NCI-H2029 treated with DMSO at 0.1 percent for 48 hours (cell line): ENCODE results near the gene INTS1.

Experiments used
- DNase-seq: peaks from one replicate; lab custom pipeline; 2025; lab: John Stamatoyannopoulos, UW

INTS1 gene

GRCh38 chr7:1432411-1433082 lies 71.6 kb downstream of the INTS1 start:
- DNase-seq = peak; percentile 27

GRCh38 chr7:1431634-1432380 lies 72.4 kb downstream of the INTS1 start:
- DNase-seq = no peak

- DNase-seq = no peak
Measured at GRCh38 chr7:1431226-1431625, 73.0 kb downstream of the INTS1 start.

DNA sequence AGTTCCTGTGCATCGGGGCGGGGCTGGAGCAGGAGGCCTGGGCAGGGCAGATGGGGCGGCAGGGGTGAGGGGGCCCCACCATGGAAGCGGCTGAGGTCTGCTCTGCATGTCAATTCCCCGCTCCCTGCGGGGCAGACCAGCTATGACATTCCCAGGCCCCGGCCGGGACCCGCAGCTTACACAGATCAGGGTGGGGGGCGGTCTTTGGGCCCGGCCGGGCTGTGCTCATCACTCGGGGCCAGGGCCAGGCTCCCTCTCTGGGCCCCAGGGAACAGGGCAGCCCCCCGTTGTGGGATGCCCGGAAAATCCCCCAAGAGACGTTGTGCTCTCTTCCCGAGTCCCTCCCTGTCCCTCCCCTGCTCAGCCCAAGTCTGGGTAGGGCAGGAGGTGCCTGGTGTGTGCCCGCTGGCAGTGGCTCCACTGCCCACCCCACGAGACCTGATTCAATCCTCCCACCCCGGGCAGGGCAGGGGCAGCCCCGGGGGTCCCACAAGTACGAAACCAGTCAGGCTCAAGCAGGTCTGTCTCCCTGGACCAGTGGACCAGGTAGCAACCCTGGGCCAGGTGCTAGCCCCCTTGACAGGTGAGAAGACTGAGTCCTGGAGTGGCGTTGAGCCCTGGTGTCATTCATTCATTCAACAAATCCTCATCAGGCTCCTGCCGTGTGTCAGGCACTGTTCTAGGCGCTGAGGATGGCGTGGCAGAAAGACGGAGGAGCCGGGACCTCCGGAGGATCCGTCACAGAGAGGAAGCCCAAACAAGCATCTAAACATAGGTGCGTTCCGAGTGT lies 73.9 kb downstream of the INTS1 start:
- DNase-seq = no peak

DNA sequence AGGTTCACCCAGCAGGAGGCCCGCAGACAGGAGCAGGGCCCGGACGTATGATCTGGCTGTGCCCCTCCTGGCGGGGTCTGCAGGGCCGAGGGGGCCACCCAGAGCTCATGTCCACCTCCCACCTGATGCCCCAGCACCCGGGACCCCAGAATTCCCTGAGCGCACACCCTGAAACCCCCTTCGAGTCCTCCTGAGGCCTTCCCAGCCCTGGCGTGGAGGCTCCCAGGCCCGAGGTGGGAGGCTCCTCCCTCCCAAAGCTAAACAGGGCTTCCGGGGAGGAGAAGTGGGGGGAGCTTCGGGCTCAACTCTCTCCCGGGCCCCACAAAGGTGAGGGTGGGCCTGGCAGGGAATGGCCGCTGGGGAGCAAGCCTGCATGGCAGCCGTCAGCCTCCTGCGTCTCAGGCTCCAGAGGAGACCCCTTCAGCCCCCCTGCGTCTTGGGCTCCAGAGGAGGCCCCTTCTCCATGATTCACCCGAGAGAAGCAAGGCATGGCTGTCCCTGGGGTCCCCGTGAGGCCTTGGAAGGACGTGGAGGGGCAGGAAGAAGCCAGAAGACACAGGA lies 75.2 kb downstream of the INTS1 start:
- no peak for DNase-seq

GRCh38 chr7:1427064-1427657 lies 77.0 kb downstream of the INTS1 start:
- no peak for DNase-seq

DNA sequence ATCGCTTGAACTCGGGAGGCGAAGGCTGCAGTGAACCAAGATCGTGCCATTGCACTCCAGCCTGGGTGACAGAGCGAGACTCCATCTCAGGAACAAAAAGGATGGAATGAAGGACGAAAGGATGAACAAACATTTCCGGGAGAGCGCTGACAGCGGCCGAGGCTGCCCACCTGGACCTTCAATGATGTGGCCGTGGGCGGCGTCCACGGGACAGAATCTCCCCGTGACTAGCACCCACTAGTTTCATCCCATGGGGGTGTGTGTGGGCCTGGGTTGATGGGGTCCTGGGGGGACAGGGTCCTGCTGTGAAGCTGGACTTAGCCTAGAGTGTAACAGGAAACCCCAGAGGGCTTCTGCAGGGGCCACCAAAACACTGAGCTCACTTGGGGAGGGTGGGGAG lies 77.7 kb downstream of the INTS1 start:
- no peak for DNase-seq

DNA sequence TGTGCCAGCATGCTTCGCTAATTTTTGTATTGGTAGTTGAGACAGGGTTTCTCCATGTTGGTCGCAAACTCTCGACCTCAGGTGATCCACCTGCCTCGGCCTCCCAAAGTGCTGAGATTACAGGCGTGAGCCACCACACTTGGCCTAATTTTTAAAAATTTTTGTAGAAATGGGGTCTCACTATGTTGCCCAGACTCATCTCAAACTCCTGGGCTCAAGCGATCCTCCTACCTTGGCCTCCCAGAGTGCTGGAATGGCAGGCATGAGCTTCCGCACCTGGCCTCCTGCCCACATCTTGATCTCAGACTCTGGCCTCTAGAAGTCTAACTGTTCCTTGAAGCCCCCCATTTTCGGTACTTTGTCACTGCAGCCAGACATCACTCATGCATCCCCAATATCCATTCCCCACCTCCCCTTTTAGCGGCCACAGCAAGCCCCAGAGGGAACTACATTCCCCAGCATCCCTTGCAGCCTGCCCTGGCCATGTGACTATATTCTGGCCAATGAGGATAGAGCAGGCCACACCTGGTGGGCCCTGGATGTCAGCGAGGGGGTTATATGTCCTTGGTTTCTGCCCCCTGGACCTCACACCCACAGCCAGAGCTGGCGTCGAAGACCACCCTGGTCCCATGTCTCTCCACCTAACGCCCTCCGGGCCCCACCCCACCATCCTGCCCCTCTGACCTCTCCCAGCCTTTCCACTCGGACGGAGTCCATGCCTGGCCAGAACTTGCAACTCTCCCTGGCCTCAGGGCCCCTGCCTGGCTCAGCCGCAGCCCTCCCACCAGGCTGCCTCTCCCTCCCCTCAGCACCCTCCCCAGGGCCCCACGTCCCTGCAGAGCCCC lies 78.7 kb downstream of the INTS1 start:
- DNase-seq = no peak

- no peak for DNase-seq
Measured at GRCh38 chr7:1424041-1424440, 80.1 kb downstream of the INTS1 start.

- DNase-seq = no peak
Measured at GRCh38 chr7:1423264-1423811, 80.9 kb downstream of the INTS1 start.

- no peak for DNase-seq
Measured at GRCh38 chr7:1422512-1423263, 81.5 kb downstream of the INTS1 start.

DNA sequence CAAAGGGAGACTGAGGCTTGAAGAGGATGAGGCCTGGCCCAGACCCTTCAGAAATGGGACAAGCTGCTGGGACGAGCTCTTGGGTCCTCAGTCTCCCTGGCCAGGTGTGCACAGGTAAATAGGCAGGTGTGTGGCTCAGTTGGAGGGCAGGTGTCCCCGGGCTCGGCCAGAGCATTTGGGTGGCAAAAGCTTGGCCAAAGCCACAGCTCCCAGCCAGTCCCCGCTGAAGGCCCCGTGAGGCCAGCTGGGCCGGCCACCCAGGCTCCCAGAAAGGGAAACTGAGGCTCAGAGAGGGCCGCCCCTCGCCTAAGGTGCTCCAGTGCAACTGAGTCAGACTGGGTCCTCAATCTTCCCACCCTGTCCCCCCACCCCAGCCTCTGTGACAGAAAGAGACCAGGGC lies 82.2 kb downstream of the INTS1 start:
- no peak for DNase-seq

DNA sequence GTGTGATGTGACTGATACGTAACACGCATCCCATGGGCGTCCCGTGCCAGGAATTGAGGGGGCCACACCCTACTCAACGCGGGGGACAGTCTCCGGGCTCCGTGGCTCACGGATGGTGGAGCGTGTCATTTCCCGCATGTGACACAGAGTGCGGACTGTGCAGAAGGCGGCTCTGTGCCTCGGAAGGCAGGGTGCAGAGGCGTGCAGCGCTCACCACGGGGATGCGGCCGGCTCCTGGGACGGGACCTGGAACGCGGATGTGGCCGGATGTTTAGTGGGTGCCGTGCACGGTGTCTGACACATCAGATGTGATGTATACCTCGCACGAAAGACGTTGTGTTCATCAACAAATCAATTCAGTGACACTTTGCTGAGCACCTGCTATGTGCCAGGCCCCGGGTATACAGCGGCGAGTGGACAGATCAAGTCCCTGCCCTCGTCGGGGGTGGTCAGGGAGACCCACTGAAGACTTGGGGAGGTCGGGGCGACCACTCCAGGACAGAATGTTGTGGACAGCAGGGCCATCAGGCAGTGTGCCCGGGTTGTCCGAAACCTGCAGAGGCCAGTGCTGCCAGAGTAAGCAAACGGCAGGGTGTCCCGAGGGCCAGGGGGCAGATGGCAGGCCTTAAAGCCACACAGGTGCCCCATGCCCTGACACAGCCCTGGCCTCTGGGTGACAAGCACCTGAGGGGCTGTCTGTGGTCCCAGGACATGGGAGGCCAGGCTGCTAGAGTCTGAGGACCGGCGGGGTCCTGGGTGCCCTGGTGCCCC lies 83.0 kb downstream of the INTS1 start:
- DNase-seq = no peak
